NCI-H1417 (cell line): ENCODE measurements around the gene TEDDM1.
A peak's percentile ranks its signal among the peaks of the same experiment; 100 is the strongest.
"Not testable (repeated sequence)": the region's sequence is repeated elsewhere in the genome, so short reads cannot be mapped to it uniquely, and the experiment has no call there.

Source experiments
- DNase-seq, 3 experiments: peaks; one replicate each; lab custom pipeline; 2025; lab: John Stamatoyannopoulos, UW

TEDDM1 gene, protein sequence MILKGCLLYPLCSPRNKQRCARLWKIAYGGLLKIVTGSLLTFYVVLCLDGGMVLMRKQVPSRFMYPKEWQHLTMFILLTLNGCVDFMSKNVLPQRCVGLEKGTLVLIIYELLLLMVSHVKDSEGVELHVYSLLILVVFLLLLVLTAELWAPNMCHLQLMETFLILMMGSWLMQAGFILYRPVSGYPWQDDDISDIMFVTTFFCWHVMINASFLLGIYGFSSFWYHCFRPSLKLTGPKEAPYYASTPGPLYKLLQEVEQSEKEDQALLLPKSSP

DNA sequence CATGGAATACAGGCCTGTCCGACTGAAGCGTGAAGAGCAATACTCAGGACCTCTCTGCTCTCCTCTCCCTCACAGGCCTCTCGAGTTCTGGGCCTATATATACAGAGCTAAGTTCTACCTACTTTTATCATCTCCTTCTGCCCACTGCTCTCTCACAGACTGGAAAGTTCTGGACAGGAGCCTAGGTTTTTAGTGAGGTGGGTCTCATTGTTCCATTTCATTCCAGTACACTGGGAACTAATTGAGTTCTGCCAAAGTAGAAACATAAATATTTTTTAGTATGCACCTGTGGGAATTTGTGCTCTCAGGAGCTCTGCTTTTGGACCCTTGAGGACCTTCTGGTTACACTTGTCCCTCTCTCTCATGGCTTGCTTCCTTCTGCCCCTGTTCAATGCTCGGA is at the start of gene TEDDM1:
TSS of gene TEDDM1 (minus strand) at position 101 of the 400 bp plus-strand sequence. CDS start 182 bp downstream, outside the sequence.
- no peak for DNase-seq

DNA sequence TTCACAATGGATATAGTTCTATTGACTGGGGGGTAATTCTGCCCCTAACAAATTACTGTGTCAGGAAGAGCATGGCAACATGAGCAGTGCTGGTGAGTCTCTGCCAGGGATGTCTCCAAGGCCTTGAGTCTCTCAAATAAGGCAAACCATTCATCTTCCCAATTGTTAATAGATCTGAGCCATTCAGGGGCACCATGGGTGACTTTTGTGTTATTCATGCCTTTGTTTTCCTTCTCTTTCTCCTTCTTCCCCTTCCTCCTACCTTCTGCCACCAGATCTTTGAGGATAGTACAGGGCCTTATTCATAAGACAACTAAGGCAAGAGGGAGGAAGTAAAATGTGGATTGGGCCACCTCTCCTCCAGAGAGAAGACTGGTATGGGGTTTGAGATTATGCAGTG is 49.6 kb upstream of the TEDDM1 start, which contains the start of gene RGSL1:
TSS of gene RGSL1 (plus strand) at position 60 of the 400 bp plus-strand sequence. CDS start at position 80, 20 bp downstream.
- no peak for DNase-seq

DNA sequence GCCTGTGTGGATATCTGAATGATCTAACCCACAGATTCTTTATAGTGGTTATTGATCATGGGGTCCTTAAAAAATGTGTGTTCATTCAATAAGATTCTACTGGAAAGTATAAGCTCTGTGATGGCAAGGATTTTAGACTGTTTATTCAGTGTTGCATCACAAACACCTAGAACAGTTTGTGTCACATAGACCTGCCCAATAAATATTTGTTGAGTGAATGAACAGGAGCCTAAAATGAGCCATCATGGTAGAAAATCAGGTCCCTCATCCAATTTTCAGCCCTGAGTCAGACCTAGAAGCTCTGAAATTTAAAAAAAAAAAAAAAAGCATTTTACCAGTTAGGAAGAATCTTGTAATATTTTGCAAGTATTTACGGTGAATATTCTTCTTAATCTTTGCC is 47.2 kb upstream of the TEDDM1 start:
- no peak for DNase-seq

DNA sequence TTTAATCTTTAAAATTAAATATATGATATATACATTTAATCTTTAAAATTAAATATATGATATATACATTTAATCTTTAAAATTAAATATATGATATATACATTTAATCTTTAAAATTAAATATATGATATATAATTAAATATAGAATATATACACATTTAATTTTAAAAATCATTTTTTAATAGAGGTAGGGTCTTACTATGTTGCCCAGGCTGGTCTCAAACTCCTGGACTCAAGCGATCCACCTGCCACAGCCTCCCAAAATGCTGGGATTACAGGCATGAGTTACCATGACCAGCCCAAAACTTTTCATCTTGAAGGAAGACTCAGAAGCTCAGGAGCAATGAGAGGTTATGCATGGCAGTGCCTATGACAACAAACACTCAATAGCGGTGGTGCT is 46.7 kb upstream of the TEDDM1 start:
- not testable (repeated sequence) for DNase-seq

DNA sequence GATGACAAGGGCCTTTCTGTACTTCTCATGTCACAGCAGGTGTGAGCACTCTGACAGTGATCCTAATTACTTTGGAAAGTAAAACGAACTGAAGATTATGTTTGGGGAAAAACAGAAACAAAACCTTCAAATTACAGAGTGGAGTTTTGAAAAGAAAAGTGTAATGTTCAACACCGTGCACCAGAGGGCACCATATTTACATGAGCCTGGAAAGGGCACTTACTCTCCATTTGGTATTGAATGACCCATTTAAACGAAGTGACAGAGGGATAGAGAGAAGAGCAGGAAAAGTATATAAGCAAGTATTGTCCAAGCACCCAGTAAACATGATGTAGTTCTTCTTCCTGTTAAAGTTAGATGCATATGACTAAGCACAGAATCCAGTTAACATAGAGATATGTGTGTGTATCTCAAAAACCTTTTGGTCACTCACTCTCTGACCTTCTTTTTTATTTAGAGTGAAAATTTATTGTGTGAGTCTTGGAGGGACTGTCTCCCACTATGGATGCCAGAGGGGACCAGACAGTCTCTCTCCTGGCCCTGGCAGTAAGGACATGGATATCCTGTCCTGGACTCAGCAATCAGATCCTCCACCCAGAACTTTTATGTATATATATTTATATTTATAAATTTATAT is 45.7 kb upstream of the TEDDM1 start:
- DNase-seq = peak; percentile 39 to 85 (median 77)

DNA sequence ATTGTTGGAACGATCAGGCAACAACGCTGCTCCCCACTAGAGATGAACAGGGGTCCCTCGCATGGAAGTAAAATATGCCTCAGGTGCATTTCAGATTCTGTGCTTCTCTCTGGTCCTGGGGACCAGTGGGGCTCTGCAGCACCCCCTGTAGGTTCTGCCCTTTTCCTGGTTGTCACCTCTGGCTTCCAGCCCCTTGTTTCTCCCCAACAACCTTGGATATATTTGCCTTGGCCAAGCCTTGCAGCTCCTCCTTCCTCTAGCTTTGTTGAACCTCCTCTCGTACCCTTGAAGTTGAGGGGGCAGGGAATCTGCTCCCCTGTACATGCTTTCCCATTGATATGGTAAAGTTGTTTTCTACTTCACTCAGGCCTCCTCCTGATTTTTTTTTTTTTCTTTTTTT is 44.0 kb upstream of the TEDDM1 start:
- DNase-seq = no peak

DNA sequence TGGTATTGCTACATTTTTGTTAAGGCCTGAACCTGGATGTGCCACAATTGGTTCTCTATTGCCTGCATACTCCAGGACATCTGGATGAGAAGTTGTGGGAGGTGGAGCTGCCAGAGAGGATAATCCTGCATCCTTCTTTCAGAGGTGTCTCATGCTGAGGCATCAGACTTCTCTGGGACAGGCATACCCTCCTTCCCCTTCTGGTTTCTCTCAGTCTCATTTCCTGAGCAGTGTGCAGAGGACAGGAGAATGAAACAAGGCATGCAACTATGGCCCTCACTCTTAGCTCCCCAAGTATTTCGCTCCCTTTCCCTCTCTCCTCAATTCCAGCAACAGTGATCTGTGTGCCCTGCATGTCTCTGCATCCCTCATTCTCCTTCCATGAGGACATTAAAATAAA is 41.9 kb upstream of the TEDDM1 start:
- DNase-seq = no peak

DNA sequence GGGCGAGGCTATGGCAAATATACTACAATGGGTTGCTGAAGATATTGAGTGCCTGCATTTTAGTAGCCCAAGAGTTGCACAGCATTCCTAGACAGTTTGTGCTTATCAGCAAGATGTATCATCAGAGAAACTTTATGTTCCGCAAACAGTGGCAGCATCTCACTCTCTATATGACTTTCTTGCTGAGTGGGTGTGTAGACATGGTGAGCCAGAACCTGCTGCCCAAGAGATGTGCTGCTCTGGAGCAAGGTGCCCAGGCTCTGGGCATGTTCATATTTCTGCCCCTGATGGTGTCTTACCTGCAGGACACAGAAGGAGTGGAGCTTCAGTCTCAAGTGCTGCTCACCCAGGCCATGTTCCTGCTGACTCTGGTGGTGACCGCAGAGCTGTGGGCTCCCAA is 41.3 kb upstream of the TEDDM1 start:
- no peak for DNase-seq

DNA sequence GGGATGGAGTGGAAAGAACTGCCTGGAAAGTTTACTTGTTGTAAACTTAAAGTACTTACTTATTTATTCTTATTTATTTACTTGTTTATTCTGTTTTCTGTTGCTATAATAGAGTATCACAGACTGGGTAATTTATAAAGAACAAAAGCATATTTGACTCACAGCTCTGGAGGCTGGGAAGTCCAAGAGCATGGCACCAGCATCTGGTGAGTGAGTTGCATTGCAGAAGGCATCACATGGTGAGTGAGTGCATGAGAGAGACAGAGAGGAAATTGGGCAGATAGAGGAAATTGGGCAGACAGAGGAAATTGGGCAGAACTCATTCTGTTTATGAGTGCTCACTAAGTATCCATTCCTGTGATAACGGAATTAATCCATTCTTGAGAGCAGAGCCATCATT is 37.9 kb upstream of the TEDDM1 start:
- no peak for DNase-seq

DNA sequence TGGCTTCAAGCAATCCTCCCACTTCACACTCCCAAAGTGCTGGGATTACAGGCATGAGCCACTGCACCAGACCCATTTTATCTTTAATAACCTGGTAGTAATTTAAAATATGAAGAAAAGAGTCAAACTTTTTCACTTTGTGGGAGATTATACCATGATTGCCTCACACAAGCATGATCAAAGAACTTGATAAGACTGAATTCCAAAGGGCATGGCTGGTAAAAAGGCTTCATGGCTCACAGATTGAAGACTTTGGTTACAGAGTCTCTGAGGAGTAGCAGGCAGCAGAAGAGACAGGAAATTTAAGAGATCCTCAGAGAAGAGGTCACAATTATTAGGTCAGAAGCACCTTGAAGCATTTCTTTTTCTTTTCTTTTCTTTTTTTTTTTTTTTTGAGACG is 33.1 kb upstream of the TEDDM1 start:
- no peak for DNase-seq

DNA sequence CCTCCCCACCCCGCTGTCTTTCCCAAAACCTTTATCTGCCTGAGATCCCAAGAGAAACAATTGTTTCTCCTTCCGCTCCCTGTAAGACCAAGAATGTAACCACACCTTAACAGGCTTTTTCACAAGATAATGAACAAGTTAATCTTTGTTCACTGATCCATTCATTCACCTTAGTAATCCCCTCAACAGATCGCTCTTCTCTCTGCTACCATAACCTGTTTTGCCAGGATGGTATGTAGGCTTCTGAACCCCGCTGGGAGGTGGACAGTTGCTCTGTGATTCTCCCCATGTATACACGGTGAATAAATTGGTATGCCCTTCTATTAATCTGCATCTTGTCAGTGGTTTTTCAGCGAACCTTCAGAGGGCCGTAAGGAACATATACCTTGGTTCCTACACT is 30.8 kb upstream of the TEDDM1 start:
- no peak for DNase-seq

DNA sequence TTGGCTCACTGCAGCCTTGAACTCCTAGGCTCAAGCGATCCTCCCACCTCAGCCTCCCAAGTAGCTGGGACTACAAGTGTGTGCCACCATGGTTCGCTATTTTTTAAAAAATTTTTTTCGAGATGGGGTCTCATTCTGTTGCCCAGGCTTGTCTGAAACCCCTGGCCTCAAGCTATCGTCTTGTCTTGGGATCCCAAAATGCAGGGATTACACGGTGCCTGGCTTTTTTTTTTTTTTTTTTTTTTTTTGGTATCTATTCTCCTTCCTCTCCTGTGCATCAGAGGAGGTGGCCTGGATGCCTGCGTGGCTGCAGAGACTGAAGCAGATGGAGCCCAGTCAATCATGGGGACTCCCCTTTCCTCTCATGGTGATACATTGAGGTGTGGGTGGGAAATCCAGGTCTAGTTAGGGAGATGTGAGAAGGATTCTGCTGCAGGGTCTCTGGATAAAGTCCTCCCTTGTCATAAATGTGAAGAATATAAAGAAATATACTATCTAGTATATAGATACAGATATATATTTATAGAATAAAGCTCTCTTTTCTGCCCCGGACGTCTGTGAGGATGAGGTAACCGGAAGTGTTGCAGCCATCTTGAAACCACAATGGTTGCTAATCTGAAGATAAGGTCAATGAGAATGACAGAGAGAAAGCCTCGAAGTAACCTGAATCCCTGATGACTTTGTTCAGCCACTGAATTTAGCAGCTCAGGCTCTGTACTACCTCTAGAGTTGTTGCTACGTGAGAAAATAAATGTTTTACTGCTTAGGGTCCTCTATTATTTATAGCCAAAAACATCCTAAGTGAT is 30.0 kb upstream of the TEDDM1 start:
- DNase-seq = no peak

DNA sequence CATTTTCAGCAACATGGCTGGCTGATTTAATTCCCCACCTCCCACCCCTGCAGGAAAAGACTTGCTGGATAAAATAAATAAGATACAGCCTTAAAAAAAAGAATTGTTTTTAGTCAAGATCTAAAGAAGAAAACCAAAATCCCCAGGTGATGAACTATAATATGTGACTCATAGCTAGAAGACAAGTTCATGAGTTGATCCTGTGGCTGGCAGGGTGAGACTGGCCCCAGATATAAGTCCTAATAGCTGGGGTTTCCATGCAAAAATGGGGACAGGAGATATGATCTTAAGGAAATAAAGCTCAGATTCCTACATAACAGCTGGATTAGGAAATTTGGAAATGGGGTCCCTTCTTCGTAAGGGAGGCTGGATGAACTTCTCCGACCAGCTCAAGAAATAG is 27.6 kb upstream of the TEDDM1 start:
- no peak for DNase-seq

DNA sequence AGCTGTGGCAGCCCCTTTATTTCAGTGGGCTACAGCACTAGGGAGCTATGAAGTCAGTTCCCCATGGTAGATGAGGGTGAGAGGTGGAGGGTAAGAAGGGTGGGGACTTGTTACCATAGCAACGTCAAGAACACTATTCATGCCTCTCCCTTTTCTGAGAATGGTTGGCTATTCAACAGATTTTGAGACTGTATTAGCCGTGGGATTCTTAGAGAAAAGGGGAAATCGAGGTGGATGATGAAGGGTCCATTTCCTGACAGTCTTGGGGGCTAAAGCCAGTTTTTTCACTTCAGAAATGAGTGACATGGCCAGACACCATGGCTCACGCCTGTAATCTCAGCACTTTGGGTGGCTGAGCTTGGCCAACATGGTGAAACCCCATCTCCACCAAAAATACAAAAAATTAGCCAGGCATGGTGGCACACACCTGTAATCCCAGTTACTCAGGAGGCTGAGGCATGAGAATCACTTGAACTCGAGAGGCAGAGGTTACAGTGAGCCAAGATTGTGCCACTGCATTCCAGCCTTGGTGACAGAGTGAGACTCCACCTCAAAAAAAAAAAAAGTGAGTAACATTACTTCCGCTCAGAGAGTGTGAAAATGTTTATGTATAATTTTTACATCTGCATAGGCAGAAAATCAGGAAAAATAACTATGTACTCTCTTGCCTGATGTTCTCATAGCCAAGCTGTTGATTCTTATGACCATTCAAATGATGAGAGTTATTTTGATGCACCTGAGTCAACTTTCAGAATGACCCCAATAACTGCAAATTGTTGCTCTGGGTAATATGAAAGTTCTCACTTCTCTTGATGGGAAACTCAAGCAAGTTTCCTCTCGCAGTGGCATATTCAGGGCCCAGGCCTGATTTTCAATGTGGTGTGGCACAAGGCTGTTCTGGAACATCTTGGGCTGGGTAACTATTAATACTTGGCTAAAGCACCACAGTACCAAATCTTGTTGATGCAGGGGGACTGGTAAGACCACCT is 26.3 kb upstream of the TEDDM1 start:
- no peak for DNase-seq

DNA sequence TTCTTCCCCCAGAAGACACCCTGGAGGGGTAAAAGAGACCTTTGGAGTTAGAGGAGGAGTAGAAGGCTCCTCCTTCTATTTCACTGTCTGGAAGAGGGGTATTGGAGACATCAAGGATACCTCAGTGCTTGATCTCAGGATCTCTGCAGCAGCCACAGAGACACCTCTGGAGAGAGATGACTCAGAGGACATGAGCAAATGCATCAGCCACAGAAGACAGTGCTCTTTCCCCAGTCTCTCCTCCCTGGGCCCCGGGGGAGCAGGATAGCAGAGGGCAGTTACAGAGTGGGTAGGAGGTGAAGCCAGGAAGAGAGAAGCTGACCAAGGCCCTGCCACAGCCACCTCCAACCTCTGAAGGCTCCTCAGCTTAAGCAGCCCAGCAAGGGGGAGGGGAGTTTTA is 15.3 kb upstream of the TEDDM1 start:
- no peak for DNase-seq

DNA sequence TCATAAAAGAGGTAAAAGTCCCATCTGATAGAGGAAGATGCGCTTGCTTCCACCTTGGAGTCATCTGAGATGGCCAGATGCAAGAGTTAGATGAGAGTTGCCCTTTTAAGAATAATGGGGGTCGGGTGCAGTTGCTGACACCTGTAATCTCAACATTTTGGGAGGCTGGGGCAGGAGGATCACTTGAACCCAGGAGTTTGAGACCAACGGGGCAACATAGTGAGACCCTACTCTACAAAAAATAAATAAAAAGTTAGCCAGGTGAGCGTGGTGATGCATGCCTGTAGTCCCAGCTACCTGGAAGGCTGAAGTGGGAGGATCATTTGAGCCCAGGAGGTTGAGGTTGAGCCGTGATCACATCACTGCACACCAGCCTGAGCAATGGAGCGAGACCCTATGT is 13.5 kb upstream of the TEDDM1 start:
- no peak for DNase-seq

DNA sequence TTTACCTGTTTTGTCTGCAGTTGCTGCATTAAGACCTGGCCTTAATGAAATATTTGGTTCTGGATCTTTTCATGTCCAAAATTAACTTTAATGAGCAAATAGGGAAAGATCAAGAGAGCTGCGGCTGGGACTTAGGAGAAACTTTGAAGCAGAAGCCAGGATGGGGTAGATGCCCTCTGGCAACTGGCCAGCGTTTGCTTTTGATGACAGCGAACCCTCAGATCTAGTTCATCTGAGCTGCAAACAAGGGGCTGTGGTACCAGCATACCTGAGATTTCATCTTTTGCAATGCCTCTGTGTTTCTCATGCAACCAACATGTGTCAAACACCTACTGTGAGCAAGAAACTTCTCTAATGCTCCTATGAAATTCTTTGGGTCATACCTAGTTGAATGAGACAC is 13.0 kb upstream of the TEDDM1 start:
- DNase-seq = no peak

DNA sequence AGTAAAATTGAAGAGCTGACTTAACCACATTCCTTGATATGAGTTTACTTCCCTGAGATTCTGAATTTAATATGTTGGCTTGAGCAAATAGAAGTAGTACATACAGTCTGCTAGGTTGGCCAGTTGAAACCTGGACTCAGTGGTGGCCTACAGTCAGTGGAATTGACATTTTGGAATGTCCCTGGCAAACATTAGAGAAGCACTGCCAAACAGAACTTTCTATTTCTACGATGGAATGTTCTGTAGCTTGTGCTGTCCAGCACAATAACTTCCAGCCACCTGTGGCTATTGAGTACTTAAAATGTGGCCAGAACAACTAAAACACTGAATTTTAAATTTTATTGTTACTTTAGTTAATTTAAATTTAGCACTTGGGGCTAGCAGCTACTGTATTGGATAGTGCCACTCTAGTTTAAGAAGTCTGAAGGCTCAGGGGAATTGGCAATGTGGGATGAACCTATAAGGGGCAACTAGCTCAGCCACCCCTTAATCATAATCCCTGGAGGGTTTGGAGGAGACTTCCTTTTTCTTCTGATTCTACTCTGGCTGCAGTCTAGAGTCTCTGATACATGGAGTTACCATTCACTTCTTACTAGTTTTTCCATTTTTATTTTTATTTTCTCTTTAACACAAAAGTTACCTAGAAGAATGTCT is 10.3 kb upstream of the TEDDM1 start:
- DNase-seq = no peak

DNA sequence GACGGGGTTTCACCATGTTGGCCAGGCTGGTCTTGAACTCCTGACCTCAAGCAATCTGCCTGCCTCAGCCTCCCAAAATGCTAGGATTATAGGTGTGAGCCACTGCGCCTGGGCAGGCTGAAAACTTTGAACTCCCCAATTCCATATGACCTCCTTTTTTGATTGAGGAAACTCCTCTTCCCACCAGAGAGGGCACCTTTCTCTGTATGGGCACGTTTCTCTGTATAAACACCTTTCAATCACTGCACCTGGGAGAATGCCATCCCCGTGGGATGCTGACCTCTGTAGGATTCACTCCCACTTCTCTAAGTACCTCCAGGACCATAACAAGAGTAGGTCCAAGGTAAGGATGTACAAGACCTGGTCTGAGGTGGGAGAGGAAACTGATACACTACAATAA is 9.7 kb upstream of the TEDDM1 start:
- no peak for DNase-seq

DNA sequence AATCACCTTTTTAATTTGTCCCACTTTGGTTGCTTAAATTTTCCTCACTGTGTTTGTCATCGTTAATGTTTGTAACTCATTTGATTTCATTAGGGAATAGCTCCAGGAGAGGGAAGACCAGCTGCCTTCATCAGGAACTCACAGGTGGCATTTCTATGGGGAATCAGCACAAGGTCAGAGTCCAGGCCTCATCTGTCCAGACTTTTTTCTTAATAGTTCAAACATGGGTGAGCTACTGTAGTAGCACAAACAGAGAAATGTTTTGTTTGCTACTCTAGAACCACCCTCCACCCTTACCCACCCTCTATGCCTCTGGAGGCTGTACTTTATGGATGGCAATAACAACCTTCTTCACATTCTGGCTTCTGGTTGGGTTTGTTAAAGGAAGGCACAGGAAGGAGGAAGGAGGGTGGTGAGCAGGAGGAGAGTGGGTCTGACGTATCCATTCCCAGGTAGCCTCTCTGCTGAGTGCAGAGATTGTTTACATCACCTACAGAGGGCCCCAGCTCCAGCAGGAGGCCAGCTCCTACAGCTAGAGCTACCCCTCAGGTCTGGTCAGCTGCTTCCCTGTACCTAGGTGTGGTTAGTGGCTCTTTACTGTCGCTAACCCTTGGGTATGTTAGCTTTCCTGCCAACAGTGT is 8.1 kb upstream of the TEDDM1 start:
- DNase-seq = no peak

DNA sequence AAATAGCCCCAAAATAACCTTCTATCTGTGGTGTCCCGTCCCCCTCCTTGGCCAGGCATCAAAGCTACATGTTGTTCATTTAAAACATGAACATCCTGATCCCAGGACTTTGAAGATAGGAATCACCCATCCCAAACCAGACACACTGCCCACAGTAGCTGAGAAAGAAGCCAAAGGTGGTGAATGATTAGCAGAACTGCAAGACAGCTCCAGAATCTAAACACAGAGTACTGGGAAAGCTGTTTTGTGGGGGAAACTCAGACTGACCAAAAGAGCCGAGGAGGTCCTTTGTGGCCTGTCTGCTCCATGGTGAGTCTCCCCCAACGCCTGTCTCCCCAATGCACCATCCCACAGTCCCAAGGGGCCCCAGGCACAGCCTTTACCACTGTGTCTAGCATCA is 7.3 kb upstream of the TEDDM1 start:
- DNase-seq = no peak
